Heart right ventricle (tissue), 16 donors: ENCODE measurements around the gene HYI. TPM values are rescaled to one million over a fixed set of nuclear protein-coding genes. Genes with fewer than 3 reads are reported as not detected.
"Not testable (repeated sequence)": the region's sequence is repeated elsewhere in the genome, so short reads cannot be mapped to it uniquely, and the experiment has no call there.

ENCODE experiments used
- ATAC-seq, 8 donors: fragments of 200-7000 bp; cut with Tn5 transposase; one replicate each; pipeline ENCODE4 v1.9.1; 2020; ENCODE audit warnings: mild to moderate bottlenecking in 8 of 8, moderate library complexity in 8 of 8, moderate number of reproducible peaks in 1 of 8
- DNase-seq, 2 donors: peaks; one replicate each; pipeline ENCODE4 v3.0.0-alpha.2; 2020
- H3K27ac ChIP-seq, 10 donors: fragments of 200-600 bp; sonication (generic) in 2 of 10; one replicate each; pipeline versions ENCODE4 v1.5.0 to v1.8.0; 2020 to 2022; ENCODE audit warnings: mild to moderate bottlenecking in 3 of 10
- H3K27me3 ChIP-seq, 7 donors: fragments of 200-600 bp; one replicate each; pipeline ENCODE4 v1.8.0; 2021 to 2022; ENCODE audit warnings: mild to moderate bottlenecking in 2 of 7
- H3K36me3 ChIP-seq, 9 donors: fragments of 200-600 bp; sonication (generic) in 1 of 9; one replicate each; pipeline versions ENCODE4 v1.5.0 to v1.8.0; 2020 to 2022; ENCODE audit warnings: mild to moderate bottlenecking in 2 of 9
- H3K4me1 ChIP-seq, 9 donors: fragments of 200-600 bp; sonication (generic) in 1 of 9; one replicate each; pipeline versions ENCODE4 v1.5.0 to v1.8.0; 2020 to 2022; ENCODE audit warnings: mild to moderate bottlenecking in 4 of 9
- H3K4me3 ChIP-seq, 10 donors: fragments of 200-600 bp; sonication (generic) in 2 of 10; one replicate each; pipeline versions ENCODE4 v1.5.0 to v1.8.0; 2020 to 2022; ENCODE audit warnings: mild to moderate bottlenecking in 7 of 10, moderate library complexity in 2 of 10
- H3K9me3 ChIP-seq, 11 donors: fragments of 200-600 bp in 10 of 11; sonication (generic) in 2 of 11; one replicate each; pipeline versions ENCODE4 v1.5.0 to v1.8.0; 2013 to 2022; ENCODE audit warnings: mild to moderate bottlenecking in 2 of 11, control low read depth in 1 of 11, moderate library complexity in 1 of 11
- CTCF ChIP-seq, 9 donors: fragments of 200-600 bp; sonication (generic) in 2 of 9; IDR thresholded peaks; one replicate each; pipeline versions ENCODE4 v1.5.0 to v1.8.0; 2021 to 2022; ENCODE audit warnings: antibody characterized with exemption in 9 of 9, mild to moderate bottlenecking in 5 of 9, moderate library complexity in 1 of 9
- WGBS, 2 donors: extraction: QIAGEN DNeasy Blood & Tissue Kit; methylation state at CpG; one replicate each; pipeline ENCODE4 v1.1.7; 2013; ENCODE audit warnings: inconsistent platforms in 1 of 2; 5-methylcytosine and 5-hydroxymethylcytosine counted together
- intact Hi-C, 10 donors: fragments of 100-400 bp; cut with DNase I; formaldehyde crosslinking; loops; one replicate each; pipeline versions ENCODE4 v1.11.1 to v1.14.2; 2022
- polyA plus RNA-seq, 2 donors: library from polyadenylated mRNA; stranded (reverse); fragments of 200-250 nt; gene quantifications; one replicate each; pipeline ENCODE4 v1.2.3, GENCODE V29; 2013
- total RNA-seq, 10 donors: library from RNA; stranded (reverse); fragmentation: NEBNext Ultra II Directional in 3 of 10; extraction: Animal tissue kit (Norgen Biotek cat#: 25700) in 3 of 10; gene quantifications; one replicate each; pipeline versions ENCODE4 v1.2.1 to v1.2.4, GENCODE V29; 2021 to 2023
- donor health status: Arrhythmogenic right ventricular cardiomyopathy.
- donor health status: ischemic (EF 13 %, LVEDD 7.1; RV severe dilation, severe dysfunction).
- donor health status: healthy with polysubstance abuse.
- donor health status: DM: no; HTN: yes; CAD: no.
- donor health status: DM: no; HTN: no; CAD: no.
- donor health status: ischemic (EF 25% LVEDD 6.9; RV normal size, moderate dysfunction).
- donor health status: ischemic (EF 25% LVEDD 5.7; RV mildly dilated, moderate dysfunction).
- donor health status: healthy.
- donor health status: DM: yes; HTN: yes; CAD: no.
- donor health status: Ischemic cardiomyopathy.
- donor health status: ischemic (EF 35%, LVEDD 5.7; RV mildly dilated, moderate dysfunction).
- donor health status: nonischemic (EF 11% LVEDD 7.7; RV severe dilation, severe dysfunction).
- donor health status: DM: yes; HTN: yes; CAD: no.
- donor health status: PGD.
- donor health status: ischemic (EF 29% LVEDD 5.4; RV normal size, mild dysfunction).
- donor health status: nonischemic (EF 23%, LVEDD 6.1; RV moderate dilation, normal function).

Gene HYI
- total and polyA plus RNA-seq, 12 donors = 13.1 to 67.4 (median 19.9) TPM

GRCh38 chr1:43464681-43465504 lies 11.2 kb upstream of the HYI start:
- no peak overlapping the region for H3K4me3 ChIP-seq
- WGBS, 2 donors = 82 to 84% methylated on average over 13 of the region's 13 CpGs
- H3K9me3 ChIP-seq = peaks cover 0 to 5% (median 0%) of the 10 kb centered on the region in 11 donors
- no peak for TF ChIP-seq CTCF (IDR thresholded peaks at IDR 0.05)
- intact Hi-C loops = no loop called here
- H3K36me3 ChIP-seq = no peaks in the 10 kb centered on the region
- DNase-seq (no peak), ATAC-seq (no peak)
- no peaks in the 10 kb centered on the region for H3K27me3 ChIP-seq
- H3K4me1 ChIP-seq = no peaks in the 10 kb centered on the region
- no peak overlapping the region for H3K27ac ChIP-seq

GRCh38 chr1:43463479-43463878 lies 9.7 kb upstream of the HYI start:
- Histone ChIP-seq H3K27me3 (no peaks in the 10 kb centered on the region), H3K4me3 (no peak overlapping the region), H3K4me1 (no peaks in the 10 kb centered on the region), H3K27ac (no peak overlapping the region), H3K9me3 (peaks cover 0 to 5% (median 0%) of the 10 kb centered on the region in 11 donors), H3K36me3 (no peaks in the 10 kb centered on the region)
- WGBS, 2 donors = 44 to 56% methylated on average over 2 of the region's 2 CpGs
- intact Hi-C loops = no loop called here
- ATAC-seq (no peak), DNase-seq (no peak)
- TF ChIP-seq CTCF (IDR thresholded peaks at IDR 0.05) = no peak

GRCh38 chr1:43460988-43461693 lies 7.4 kb upstream of the HYI start:
- H3K9me3 ChIP-seq = peaks cover 0 to 5% (median 0%) of the 10 kb centered on the region in 11 donors
- H3K4me3 ChIP-seq = no peak overlapping the region
- no peaks in the 10 kb centered on the region for H3K4me1 ChIP-seq
- TF ChIP-seq CTCF (IDR thresholded peaks at IDR 0.05) = no peak
- WGBS, 2 donors = 88 to 95% methylated on average over 5 of the region's 5 CpGs
- ATAC-seq (peak in 1 of 8 donors; percentile 8), DNase-seq (no peak)
- H3K36me3 ChIP-seq = no peaks in the 10 kb centered on the region
- H3K27ac ChIP-seq = no peak overlapping the region
- no peaks in the 10 kb centered on the region for H3K27me3 ChIP-seq
- intact Hi-C loops = no loop called here

GRCh38 chr1:43458379-43458778 lies 4.6 kb upstream of the HYI start:
- WGBS, 2 donors = 77 to 87% methylated on average over 3 of the region's 3 CpGs
- not testable (repeated sequence) for ATAC-seq

More at GRCh38 chr1:43458379-43458778, 4.6 kb upstream of the HYI start:
- H3K27ac ChIP-seq, H3K9me3 ChIP-seq, H3K4me3 ChIP-seq, H3K36me3 ChIP-seq, intact Hi-C loops, H3K27me3 ChIP-seq, DNase-seq: not testable (repeated sequence)
- peaks cover 0 to 14% (median 10%) of the 10 kb centered on the region in 9 donors for H3K4me1 ChIP-seq
